K562 (cell line): ENCODE measurements around the gene CLC. TPM values are rescaled to one million over a fixed set of nuclear protein-coding genes. Genes with fewer than 3 reads are reported as not detected.

Experiments used
- ATAC-seq: fragments of 200-7000 bp; cut with Tn5 transposase; 3 replicates; pipeline ENCODE4 v1.9.1; 2020; ENCODE audit warnings: moderate library complexity
- BruUV-seq: library from RNA; stranded (reverse); fragments of 400-500 nt; replicated peaks from 2 replicates; lab custom pipeline; 2021; lab: Mats Ljungman, UMichigan
- CTCF ChIA-PET: fragments of 300-600 bp; formaldehyde crosslinking; extraction: SDS; loops from one replicate; lab custom pipeline; 2021; ENCODE audit warnings: low intra/inter-chr PET ratio; lab: Yijun Ruan, JAX
- POLR2A ChIA-PET: fragments of 300-600, 350-650 bp; sonication (Branson Sonifier 250); formaldehyde crosslinking; extraction: SDS; loops from one replicate; lab custom pipeline; 2021; ENCODE audit warnings: antibody characterized with exemption, inconsistent platforms; lab: Yijun Ruan, JAX
- DNase-seq, 4 experiments: peaks; one replicate each; pipeline versions ENCODE4 v3.0.0 to v3.0.0-alpha.2; 2011 to 2018; ENCODE audit warnings: low spot score in 3 of 4, mixed read lengths in 3 of 4; ENCODE audit errors: extremely low read depth in 1 of 4
- FAIRE-seq: peaks from 2 replicates; lab custom pipeline; 2011; peaks lifted over from hg19 to GRCh38; lab: Jason Lieb, UNC
- H2AFZ ChIP-seq: 2 replicates; pipeline ENCODE4 v1.6.0; 2011; ENCODE audit warnings: low read depth, low read length, control low read depth, inconsistent platforms
- H3K27ac ChIP-seq: fragments of 200-600 bp; 3 replicates; pipeline ENCODE4 v1.8.0; 2011; ENCODE audit warnings: low read depth, mild to moderate bottlenecking, control low read depth, inconsistent platforms, low read length, moderate library complexity, mixed read lengths; ENCODE audit errors: extremely low read depth
- H3K27me3 ChIP-seq, 2 experiments: fragments of 300-600 bp in 1 of 2; 2 replicates in 1 of 2; 3 replicates in 1 of 2; pipeline versions ENCODE4 v1.6.0 to v1.8.0; 2011; ENCODE audit warnings: inconsistent platforms in 2 of 2, low read length in 2 of 2, mild to moderate bottlenecking in 1 of 2, mixed read lengths in 1 of 2, moderate library complexity in 1 of 2; ENCODE audit not compliant: control insufficient read depth in 2 of 2, insufficient read depth in 2 of 2
- H3K36me3 ChIP-seq: fragments of 300-600 bp; 3 replicates; pipeline ENCODE4 v1.8.0; 2011; ENCODE audit warnings: mild to moderate bottlenecking, low read length, inconsistent platforms; ENCODE audit not compliant: control insufficient read depth, insufficient read depth
- H3K4me1 ChIP-seq, 2 experiments: fragments of 200-600 bp in 1 of 2; replicated peaks in 1 of 2; 2 replicates in 1 of 2; 3 replicates in 1 of 2; pipeline versions ENCODE4 v1.5.1 to v1.8.0; 2011; ENCODE audit warnings: inconsistent platforms in 2 of 2, low read length in 2 of 2, mild to moderate bottlenecking in 1 of 2, mixed read lengths in 1 of 2, moderate library complexity in 1 of 2; ENCODE audit not compliant: control insufficient read depth in 2 of 2, insufficient read depth in 2 of 2
- H3K4me2 ChIP-seq: 2 replicates; pipeline ENCODE4 v1.6.1; 2011; ENCODE audit warnings: low read length, control low read depth, inconsistent platforms, mixed read lengths; ENCODE audit not compliant: insufficient read depth
- H3K4me3 ChIP-seq: fragments of 200-600 bp; sonication (generic), shearing (Covaris generic); 2 replicates; pipeline ENCODE4 v1.5.1; 2016; ENCODE audit warnings: control low read depth, inconsistent platforms
- H3K79me2 ChIP-seq: fragments of 200-600 bp; 3 replicates; pipeline ENCODE4 v1.8.0; 2011; ENCODE audit warnings: low read length, inconsistent platforms; ENCODE audit not compliant: control insufficient read depth, insufficient read depth
- H3K9ac ChIP-seq, 2 experiments: 2 replicates each; pipeline versions ENCODE4 v1.6.0 to v1.6.1; 2011; ENCODE audit warnings: low read depth in 2 of 2, low read length in 2 of 2, control low read depth in 1 of 2, inconsistent platforms in 1 of 2, mild to moderate bottlenecking in 1 of 2, mixed read lengths in 1 of 2; ENCODE audit not compliant: insufficient read depth in 1 of 2
- H3K9me1 ChIP-seq: one replicate; pipeline ENCODE4 v1.6.0; 2011; ENCODE audit warnings: inconsistent platforms, mild to moderate bottlenecking, low read length, moderate library complexity; ENCODE audit not compliant: control insufficient read depth, insufficient read depth
- H3K9me3 ChIP-seq: replicated peaks from 2 replicates; pipeline ENCODE4 v1.5.1; 2011; ENCODE audit warnings: low read depth, low read length, inconsistent platforms; ENCODE audit not compliant: control insufficient read depth, insufficient read depth
- H4K20me1 ChIP-seq: replicated peaks from 2 replicates; pipeline ENCODE4 v1.6.1; 2011; ENCODE audit warnings: low read length, inconsistent platforms, mixed read lengths; ENCODE audit not compliant: control insufficient read depth, insufficient read depth
- BHLHE40 ChIP-seq: IDR thresholded peaks from 2 replicates; pipeline ENCODE4 v1.6.1; 2011; ENCODE audit warnings: low read length, improper control_type of control experiment
- CHCHD3 ChIP-seq: fragments of 250-450 bp; sonication (Bioruptor Pico); IDR thresholded peaks from 2 replicates; pipeline ENCODE4 v2.1.2; 2022; ENCODE audit warnings: mild to moderate bottlenecking
- ETV5 ChIP-seq: sonication (generic); formaldehyde crosslinking; IDR thresholded peaks from 2 replicates; pipeline ENCODE4 v1.4.0; 2020; ENCODE audit warnings: low read depth, mild to moderate bottlenecking, missing genetic modification reagents
- FOSL1 ChIP-seq: fragments of 200-800 bp; sonication (Bioruptor generic); conservative IDR thresholded peaks from 2 replicates; pipeline ENCODE4 v1.6.1; 2016; ENCODE audit warnings: missing genetic modification characterization, missing compliant biosample characterization
- FOXA3 ChIP-seq, 2 experiments: fragments of 450-650 bp in 1 of 2; sonication (generic) in 1 of 2; formaldehyde crosslinking; IDR thresholded peaks in 1 of 2; conservative IDR thresholded peaks in 1 of 2; 2 replicates each; pipeline versions ENCODE4 v1.4.0 to v1.8.0; 2020 to 2022; ENCODE audit warnings: mild to moderate bottlenecking in 2 of 2, missing genetic modification reagents in 1 of 2
- HDAC8 ChIP-seq: fragments of 450-650 bp; IDR thresholded peaks from 2 replicates; pipeline ENCODE4 v1.6.1; 2016; ENCODE audit warnings: mild to moderate bottlenecking, missing genetic modification characterization, moderate library complexity, missing compliant biosample characterization
- HNRNPL ChIP-seq: fragments of 200-400 bp; formaldehyde crosslinking; IDR thresholded peaks from 2 replicates; pipeline ENCODE4 v1.6.1; 2017; ENCODE audit warnings: low read depth, mild to moderate bottlenecking, low read length
- MTA3 ChIP-seq: fragments of 450-650 bp; formaldehyde crosslinking; IDR thresholded peaks from 2 replicates; pipeline ENCODE4 v1.6.1; 2017; ENCODE audit warnings: mild to moderate bottlenecking, borderline replicate concordance
- NCOA6 ChIP-seq: fragments of 450-650 bp; IDR thresholded peaks from 2 replicates; pipeline ENCODE4 v1.6.1; 2017; ENCODE audit warnings: mild to moderate bottlenecking
- PHTF2 ChIP-seq: fragments of 250-450 bp; sonication (Bioruptor Pico); IDR thresholded peaks from 2 replicates; pipeline ENCODE4 v1.5.0; 2021; ENCODE audit warnings: mild to moderate bottlenecking
- PML ChIP-seq: IDR thresholded peaks from 2 replicates; pipeline ENCODE4 v1.6.1; 2012; ENCODE audit warnings: low read length, inconsistent platforms
- PRPF4 ChIP-seq: fragments of 200-400 bp; formaldehyde crosslinking; IDR thresholded peaks from one replicate; pipeline ENCODE4 v1.6.1; 2017; ENCODE audit warnings: low read length, low read depth, mild to moderate bottlenecking; ENCODE audit not compliant: insufficient read depth, poor library complexity, severe bottlenecking
- SRSF1 ChIP-seq: fragments of 200-400 bp; formaldehyde crosslinking; IDR thresholded peaks from 2 replicates; pipeline ENCODE4 v1.6.1; 2017; ENCODE audit warnings: mild to moderate bottlenecking, low read depth, low read length, moderate library complexity
- SRSF7 ChIP-seq: fragments of 200-400 bp; formaldehyde crosslinking; optimal IDR thresholded peaks from 2 replicates; pipeline ENCODE3; 2017; ENCODE audit warnings: mild to moderate bottlenecking, low read depth, low read length
- TCFL5 ChIP-seq: fragments of 250-450 bp; sonication (Bioruptor Pico); conservative IDR thresholded peaks from 2 replicates; pipeline ENCODE4 v1.6.1; 2021; ENCODE audit warnings: mild to moderate bottlenecking, moderate library complexity, matching md5 sums
- ZFX ChIP-seq: sonication (generic); formaldehyde crosslinking; IDR thresholded peaks from 2 replicates; pipeline ENCODE4 v1.8.0; 2022; ENCODE audit warnings: mild to moderate bottlenecking, missing genetic modification reagents, moderate library complexity
- WGBS: fragments of 100-300 bp; shearing (Covaris generic); methylation state at CpG from one replicate; pipeline ENCODE4 v1.1.6; 2016; ENCODE audit warnings: low coverage, mixed read lengths; ENCODE audit not compliant: insufficient coverage; ENCODE audit errors: missing lambda C conversion rate; 5-methylcytosine and 5-hydroxymethylcytosine counted together
- in situ Hi-C: fragments of 300-500 bp; cut with MboI; formaldehyde crosslinking; loops from 4 replicates; pipeline ENCODE4 v1.15.0; 2018; ENCODE audit warnings: inconsistent platforms, mixed read lengths
- intact Hi-C: fragments of 100-400 bp; cut with micrococcal nuclease; formaldehyde crosslinking; loops from 2 replicates; pipeline ENCODE4 v1.14.2; 2022
- polyA plus RNA-seq, 8 experiments: library from polyadenylated mRNA; depleted of rRNA in 4 of 8; stranded (reverse) in 5 of 8; unstranded in 3 of 8; fragments of >200 nt; fragmentation: Nextera tagmentation in 2 of 8; fragmentation: Illumina TruSeq in 1 of 8; extraction: Ambion mirVana in 2 of 8; extraction: Trizol in 1 of 8; gene quantifications; 2 replicates each; pipeline versions ENCODE4 v1.2.1 to v1.2.3, GENCODE V29; 2011 to 2014; ENCODE audit warnings: inconsistent platforms in 1 of 8, missing spikeins in 1 of 8
- total RNA-seq, 7 experiments: library from RNA; depleted of rRNA in 6 of 7; stranded (reverse); fragments of >200 nt in 6 of 7; fragmentation: Illumina TruSeq in 2 of 7; extraction: Trizol in 2 of 7; gene quantifications; 2 replicates each; pipeline versions ENCODE4 v1.2.1 to v1.2.3, GENCODE V29; 2011 to 2021; ENCODE audit warnings: low replicate concordance in 1 of 7
- TF ChIP-seq, protein P1 (sequence below): sonication (generic); formaldehyde crosslinking; IDR thresholded peaks from 2 replicates; pipeline ENCODE4 v1.8.0; 2022; ENCODE audit warnings: missing genetic modification reagents, mild to moderate bottlenecking, borderline replicate concordance
- TF ChIP-seq, protein P2 (sequence below): fragments of 450-650 bp; IDR thresholded peaks from one replicate; pipeline ENCODE4 v1.6.1; 2018; ENCODE audit warnings: mild to moderate bottlenecking, moderate library complexity; ENCODE audit not compliant: partially characterized antibody
- TF ChIP-seq, protein P3 (sequence below): sonication (generic); formaldehyde crosslinking; IDR thresholded peaks from 2 replicates; pipeline ENCODE4 v1.8.1; 2023; ENCODE audit warnings: mild to moderate bottlenecking, missing genetic modification reagents
- TF ChIP-seq, protein P4 (sequence below): fragments of 200-800 bp; sonication (Bioruptor generic); IDR thresholded peaks from 2 replicates; pipeline ENCODE4 v1.6.1; 2017; ENCODE audit warnings: missing genetic modification characterization, missing compliant biosample characterization

The CLC gene
- total and polyA plus RNA-seq, 9 of the 15 experiments (the other 6 are each of a cell fraction or from before 2014, with no cell fraction given): 0.44 to 1.1 (median 0.67) TPM; not detected in 3

DNA sequence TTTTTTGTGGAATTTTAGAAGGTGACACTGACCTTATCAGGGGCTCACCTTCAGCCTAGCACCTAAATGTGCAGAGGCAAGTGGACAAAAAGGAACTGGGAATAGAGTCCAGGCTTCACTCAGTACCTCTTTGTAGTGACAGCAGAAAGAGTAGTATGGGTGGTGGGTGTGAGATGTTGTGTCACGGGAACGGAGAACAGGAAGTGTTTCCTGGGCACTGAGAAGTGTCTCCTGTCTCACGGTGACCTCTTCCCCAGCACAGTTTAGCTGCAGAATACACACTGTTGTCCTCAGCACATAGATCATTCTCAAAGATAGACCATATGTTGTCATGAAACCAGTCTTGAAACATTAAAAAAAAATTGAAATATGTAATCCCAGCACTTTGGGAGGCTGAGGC lies 51.1 kb downstream of the CLC start:
- Histone ChIP-seq H3K9me3 (no peaks in the 10 kb centered on the region), H3K9me1 (no peaks in the 10 kb centered on the region), H3K27ac (no peak overlapping the region), H4K20me1 (no peaks in the 10 kb centered on the region), H3K27me3 (peaks cover 3 to 6% of the 10 kb centered on the region in 2 experiments; a peak in 3 of 5 replicates), H3K9ac (no peak overlapping the region), H3K4me3 (no peak overlapping the region), H3K4me2 (no peak overlapping the region), H2AFZ (no peak overlapping the region), H3K4me1 (no peaks in the 10 kb centered on the region), H3K36me3 (no peaks in the 10 kb centered on the region), H3K79me2 (no peaks in the 10 kb centered on the region)
- TF ChIP-seq PHTF2 (CRISPR knock-in tag) (no peak), ETV5 (no peak), CHCHD3 (no peak), SRSF7 (no peak), HNRNPL (no peak), FOSL1 (tag) (no peak), SRSF1 (no peak), BHLHE40 (no peak), FOXA3 (CRISPR knock-in tag; conservative IDR thresholded peaks at IDR 0.05 in 1 of 2, IDR thresholded peaks at IDR 0.05 in 1 of 2) (no peak), TCFL5 (CRISPR knock-in tag) (no peak), HDAC8 (no peak), ZFX (CRISPR knock-in tag) (no peak), PML (no peak), NCOA6 (no peak), MTA3 (no peak), PRPF4 (no peak)
- TF ChIP-seq, protein P1, sequence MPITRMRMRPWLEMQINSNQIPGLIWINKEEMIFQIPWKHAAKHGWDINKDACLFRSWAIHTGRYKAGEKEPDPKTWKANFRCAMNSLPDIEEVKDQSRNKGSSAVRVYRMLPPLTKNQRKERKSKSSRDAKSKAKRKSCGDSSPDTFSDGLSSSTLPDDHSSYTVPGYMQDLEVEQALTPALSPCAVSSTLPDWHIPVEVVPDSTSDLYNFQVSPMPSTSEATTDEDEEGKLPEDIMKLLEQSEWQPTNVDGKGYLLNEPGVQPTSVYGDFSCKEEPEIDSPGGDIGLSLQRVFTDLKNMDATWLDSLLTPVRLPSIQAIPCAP: no peak
- TF ChIP-seq, protein P2, sequence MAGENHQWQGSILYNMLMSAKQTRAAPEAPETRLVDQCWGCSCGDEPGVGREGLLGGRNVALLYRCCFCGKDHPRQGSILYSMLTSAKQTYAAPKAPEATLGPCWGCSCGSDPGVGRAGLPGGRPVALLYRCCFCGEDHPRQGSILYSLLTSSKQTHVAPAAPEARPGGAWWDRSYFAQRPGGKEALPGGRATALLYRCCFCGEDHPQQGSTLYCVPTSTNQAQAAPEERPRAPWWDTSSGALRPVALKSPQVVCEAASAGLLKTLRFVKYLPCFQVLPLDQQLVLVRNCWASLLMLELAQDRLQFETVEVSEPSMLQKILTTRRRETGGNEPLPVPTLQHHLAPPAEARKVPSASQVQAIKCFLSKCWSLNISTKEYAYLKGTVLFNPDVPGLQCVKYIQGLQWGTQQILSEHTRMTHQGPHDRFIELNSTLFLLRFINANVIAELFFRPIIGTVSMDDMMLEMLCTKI: no peak
- TF ChIP-seq, protein P3, sequence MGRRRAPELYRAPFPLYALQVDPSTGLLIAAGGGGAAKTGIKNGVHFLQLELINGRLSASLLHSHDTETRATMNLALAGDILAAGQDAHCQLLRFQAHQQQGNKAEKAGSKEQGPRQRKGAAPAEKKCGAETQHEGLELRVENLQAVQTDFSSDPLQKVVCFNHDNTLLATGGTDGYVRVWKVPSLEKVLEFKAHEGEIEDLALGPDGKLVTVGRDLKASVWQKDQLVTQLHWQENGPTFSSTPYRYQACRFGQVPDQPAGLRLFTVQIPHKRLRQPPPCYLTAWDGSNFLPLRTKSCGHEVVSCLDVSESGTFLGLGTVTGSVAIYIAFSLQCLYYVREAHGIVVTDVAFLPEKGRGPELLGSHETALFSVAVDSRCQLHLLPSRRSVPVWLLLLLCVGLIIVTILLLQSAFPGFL: no peak
- TF ChIP-seq, protein P4, sequence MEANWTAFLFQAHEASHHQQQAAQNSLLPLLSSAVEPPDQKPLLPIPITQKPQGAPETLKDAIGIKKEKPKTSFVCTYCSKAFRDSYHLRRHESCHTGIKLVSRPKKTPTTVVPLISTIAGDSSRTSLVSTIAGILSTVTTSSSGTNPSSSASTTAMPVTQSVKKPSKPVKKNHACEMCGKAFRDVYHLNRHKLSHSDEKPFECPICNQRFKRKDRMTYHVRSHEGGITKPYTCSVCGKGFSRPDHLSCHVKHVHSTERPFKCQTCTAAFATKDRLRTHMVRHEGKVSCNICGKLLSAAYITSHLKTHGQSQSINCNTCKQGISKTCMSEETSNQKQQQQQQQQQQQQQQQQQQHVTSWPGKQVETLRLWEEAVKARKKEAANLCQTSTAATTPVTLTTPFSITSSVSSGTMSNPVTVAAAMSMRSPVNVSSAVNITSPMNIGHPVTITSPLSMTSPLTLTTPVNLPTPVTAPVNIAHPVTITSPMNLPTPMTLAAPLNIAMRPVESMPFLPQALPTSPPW (CRISPR knock-in tag): no peak
- ChIA-PET CTCF (no interaction called here), POLR2A (no interaction called here)
- intact Hi-C loops: no loop called here
- in situ Hi-C loops: no loop called here
- DNase-seq (no peak), FAIRE-seq (no peak), ATAC-seq (no peak)
- BruUV-seq: no TSS peak
- 0% methylated on average over 3 of the region's 3 CpGs for WGBS
